A549 (cell line): ENCODE measurements around the gene CALN1.

Experiments
- CEBPB ChIP-seq, 2 experiments: fragments of >200 bp in 1 of 2; sonication (Bioruptor Twin) in 1 of 2; formaldehyde crosslinking in 1 of 2; IDR thresholded peaks; 2 replicates each; pipeline ENCODE4 v1.6.1; 2012 to 2016
- CTCF ChIP-seq: fragments of >200 bp; sonication (Bioruptor Twin); formaldehyde crosslinking; IDR thresholded peaks from 3 replicates; pipeline ENCODE4 v1.5.1; 2016
- EP300 ChIP-seq, 2 experiments: fragments of >200 bp; sonication (Bioruptor Twin); formaldehyde crosslinking; IDR thresholded peaks; 2 replicates in 1 of 2; 3 replicates in 1 of 2; pipeline ENCODE4 v1.6.1; 2016 to 2017
- FOSL2 ChIP-seq, 2 experiments: fragments of 450-650 bp in 1 of 2; fragments of >200 bp in 1 of 2; sonication (Bioruptor Twin) in 1 of 2; formaldehyde crosslinking; IDR thresholded peaks; 2 replicates each; pipeline versions ENCODE4 v1.5.0 to v1.6.1; 2016 to 2020; ENCODE audit warnings: mild to moderate bottlenecking in 1 of 2, moderate library complexity in 1 of 2
- HDAC2 ChIP-seq: fragments of 200-600 bp; sonication (generic); IDR thresholded peaks from 2 replicates; pipeline ENCODE4 v1.6.1; 2016
- JUNB ChIP-seq: fragments of >200 bp; sonication (Bioruptor Twin); formaldehyde crosslinking; IDR thresholded peaks from 2 replicates; pipeline ENCODE4 v1.6.1; 2016
- MAFK ChIP-seq: fragments of 450-650 bp; IDR thresholded peaks from 2 replicates; pipeline ENCODE4 v1.6.1; 2014; ENCODE audit not compliant: partially characterized antibody
- POLR2A ChIP-seq: IDR thresholded peaks from 2 replicates; pipeline ENCODE4 v1.6.1; 2012; ENCODE audit warnings: mild to moderate bottlenecking, low read length
- POLR2AphosphoS2 ChIP-seq: conservative IDR thresholded peaks from 2 replicates; pipeline ENCODE4 v1.6.1; 2012; ENCODE audit warnings: low read length, improper control_type of control experiment, inconsistent platforms
- RFX5 ChIP-seq: fragments of 450-650 bp; IDR thresholded peaks from 2 replicates; pipeline ENCODE4 v1.7.1; 2014; ENCODE audit warnings: antibody characterized with exemption, mild to moderate bottlenecking, moderate library complexity
- SREBF2 ChIP-seq: fragments of 450-650 bp; IDR thresholded peaks from 2 replicates; pipeline ENCODE4 v1.6.1; 2014; ENCODE audit warnings: mild to moderate bottlenecking, moderate library complexity
- TP53 ChIP-seq: fragments of 250-450 bp; sonication (Bioruptor Pico); IDR thresholded peaks from 2 replicates; pipeline ENCODE4 v1.5.0; 2021; ENCODE audit warnings: mild to moderate bottlenecking, moderate library complexity
- TF ChIP-seq, protein P1 (sequence below): fragments of >200 bp; sonication (Bioruptor Twin); formaldehyde crosslinking; IDR thresholded peaks from 3 replicates; pipeline ENCODE4 v1.6.1; 2016

DNA sequence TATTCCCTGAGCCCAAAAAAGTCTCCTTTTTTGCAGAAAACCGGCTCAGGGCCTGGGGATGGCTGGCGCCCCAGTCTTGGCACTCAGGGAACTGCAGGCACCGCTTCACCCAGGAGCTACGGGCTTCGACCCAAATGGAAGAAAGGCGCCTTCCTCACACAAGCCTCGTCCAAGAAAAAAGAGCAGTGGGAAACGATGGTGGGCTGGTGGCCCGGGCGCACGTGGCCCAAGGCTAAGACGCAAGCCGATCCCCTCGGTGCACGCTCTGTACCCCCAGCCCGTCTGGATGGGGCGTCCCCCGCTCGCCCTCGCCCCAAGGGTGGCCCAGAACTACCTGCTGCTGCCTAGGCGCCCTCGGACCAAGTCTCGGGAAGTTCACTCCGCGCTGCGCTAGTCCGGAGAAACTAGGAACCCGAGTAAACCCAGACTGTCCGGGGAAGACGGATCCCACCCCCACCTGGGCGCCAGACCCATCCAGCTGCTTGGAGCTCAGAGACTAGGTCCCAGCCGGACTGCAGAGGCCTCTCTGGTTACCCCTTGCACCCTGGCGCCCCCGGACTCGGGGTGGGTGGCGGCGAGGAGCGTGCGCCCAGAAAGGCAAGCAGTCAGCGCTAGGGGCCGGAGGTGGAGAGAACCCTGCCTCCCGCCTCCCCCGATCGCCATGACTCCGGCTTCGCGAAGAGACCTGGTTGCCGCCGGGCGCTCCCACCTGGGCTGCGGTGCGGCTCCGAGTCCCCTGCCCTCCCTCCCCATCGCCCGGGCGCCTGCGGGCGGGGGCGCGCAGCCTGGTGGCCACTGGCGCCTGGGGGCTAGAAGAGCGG, 76.4 kb downstream of the CALN1 start:
- TF ChIP-seq CTCF (no peak), JUNB (no peak), POLR2A (no peak), MAFK (no peak), HDAC2 (no peak), SREBF2 (no peak), EP300 (IDR thresholded peaks at IDR 0.05) (no peak), RFX5 (no peak), CEBPB (IDR thresholded peaks at IDR 0.05) (no peak), FOSL2 (IDR thresholded peaks at IDR 0.05) (no peak), FOSL2 (CRISPR knock-in tag; IDR thresholded peaks at IDR 0.05) (no peak), TP53 (CRISPR knock-in tag) (no peak), POLR2AphosphoS2 (no peak)
- TF ChIP-seq, protein P1, sequence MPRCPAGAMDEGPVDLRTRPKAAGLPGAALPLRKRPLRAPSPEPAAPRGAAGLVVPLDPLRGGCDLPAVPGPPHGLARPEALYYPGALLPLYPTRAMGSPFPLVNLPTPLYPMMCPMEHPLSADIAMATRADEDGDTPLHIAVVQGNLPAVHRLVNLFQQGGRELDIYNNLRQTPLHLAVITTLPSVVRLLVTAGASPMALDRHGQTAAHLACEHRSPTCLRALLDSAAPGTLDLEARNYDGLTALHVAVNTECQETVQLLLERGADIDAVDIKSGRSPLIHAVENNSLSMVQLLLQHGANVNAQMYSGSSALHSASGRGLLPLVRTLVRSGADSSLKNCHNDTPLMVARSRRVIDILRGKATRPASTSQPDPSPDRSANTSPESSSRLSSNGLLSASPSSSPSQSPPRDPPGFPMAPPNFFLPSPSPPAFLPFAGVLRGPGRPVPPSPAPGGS, result no peak
